HG02610 (cell line): Measurements from ENCODE around the gene GTF2F2.
"Not testable (repeated sequence)": the region's sequence is repeated elsewhere in the genome, so short reads cannot be mapped to it uniquely, and the experiment has no call there.

Experiments
- ATAC-seq: cut with Tn5 transposase; IDR thresholded peaks from one replicate; pipeline ENCODE4 v1.9.1; 2021; ENCODE audit warnings: mild to moderate bottlenecking, moderate library complexity; ENCODE audit not compliant: unreplicated experiment

The GTF2F2 gene

DNA sequence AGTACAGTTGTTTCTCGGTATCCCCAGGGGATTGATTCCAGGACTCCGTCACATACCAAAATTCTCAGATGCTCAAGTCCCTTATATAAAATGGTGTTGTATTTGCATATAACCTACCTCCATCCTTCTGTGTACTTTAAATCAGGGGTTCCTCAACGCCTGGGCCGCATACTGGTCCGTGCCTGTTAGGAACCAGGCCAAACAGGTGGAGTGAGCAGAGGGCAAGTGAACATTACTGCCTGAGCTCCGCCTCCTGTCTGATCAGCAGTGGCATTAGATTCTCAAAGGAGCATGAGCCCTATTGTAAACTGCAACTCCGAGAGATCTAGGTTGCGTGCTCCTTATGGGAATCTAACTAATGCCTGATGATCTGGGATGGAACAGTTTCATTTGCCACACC lies 122.8 kb downstream of the GTF2F2 start:
- no peak for ATAC-seq

DNA sequence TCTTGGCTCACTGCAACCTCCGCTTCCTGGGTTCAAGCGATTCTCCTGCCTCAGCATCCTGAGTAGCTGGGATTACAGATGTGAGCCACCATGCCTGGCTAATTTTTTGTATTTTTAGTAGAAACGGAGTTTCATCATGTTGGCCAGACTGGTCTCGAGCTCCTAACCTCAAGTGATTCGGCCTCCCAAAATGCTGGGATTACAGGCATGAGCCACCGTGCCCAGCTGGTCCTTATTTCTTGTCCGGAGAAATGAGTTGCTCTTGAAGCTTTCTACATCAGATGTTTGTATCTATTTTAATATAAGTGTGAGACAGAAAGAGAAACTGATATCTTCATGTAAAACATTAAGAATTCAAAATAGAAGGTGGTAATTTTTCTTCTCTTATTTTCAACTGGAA lies 124.4 kb downstream of the GTF2F2 start:
- ATAC-seq = not testable (repeated sequence)

DNA sequence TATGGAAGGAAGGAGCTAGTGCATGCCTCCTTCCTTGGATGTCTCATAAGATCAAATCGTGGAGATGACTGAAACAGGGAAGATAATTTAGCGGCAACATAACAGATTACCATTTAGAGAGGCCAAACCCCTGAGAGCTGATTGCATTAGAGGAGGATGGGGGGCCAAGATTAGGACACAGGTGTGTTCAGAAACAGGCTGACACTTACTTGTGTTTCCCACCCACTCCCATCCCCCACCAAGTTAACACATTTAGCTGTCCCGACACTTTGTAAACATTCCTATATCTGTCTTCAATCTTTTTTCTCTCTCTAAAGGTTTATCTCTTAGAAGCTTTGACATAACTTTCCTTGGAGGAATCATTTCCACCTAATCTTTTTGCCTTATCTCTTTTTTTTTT lies 129.4 kb downstream of the GTF2F2 start:
- no peak for ATAC-seq

DNA sequence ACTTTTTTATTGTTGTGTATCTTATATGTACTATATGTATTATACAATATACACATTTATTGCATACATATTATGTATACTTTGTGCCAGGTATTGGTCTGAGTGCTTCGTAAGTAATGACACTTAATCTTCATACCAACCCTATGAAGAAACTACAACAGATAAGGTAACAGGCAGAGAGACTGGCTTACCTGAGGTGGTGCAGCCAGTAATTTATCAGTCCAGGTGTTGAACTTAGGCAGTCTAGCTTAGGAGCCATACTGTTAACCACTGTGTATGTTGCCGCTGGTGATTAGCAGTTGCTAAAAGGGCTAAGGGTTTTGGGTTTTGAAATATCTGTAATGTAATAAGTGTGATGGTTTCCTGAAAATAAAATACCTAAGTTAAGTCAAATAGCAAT lies 134.1 kb downstream of the GTF2F2 start:
- ATAC-seq = no peak

DNA sequence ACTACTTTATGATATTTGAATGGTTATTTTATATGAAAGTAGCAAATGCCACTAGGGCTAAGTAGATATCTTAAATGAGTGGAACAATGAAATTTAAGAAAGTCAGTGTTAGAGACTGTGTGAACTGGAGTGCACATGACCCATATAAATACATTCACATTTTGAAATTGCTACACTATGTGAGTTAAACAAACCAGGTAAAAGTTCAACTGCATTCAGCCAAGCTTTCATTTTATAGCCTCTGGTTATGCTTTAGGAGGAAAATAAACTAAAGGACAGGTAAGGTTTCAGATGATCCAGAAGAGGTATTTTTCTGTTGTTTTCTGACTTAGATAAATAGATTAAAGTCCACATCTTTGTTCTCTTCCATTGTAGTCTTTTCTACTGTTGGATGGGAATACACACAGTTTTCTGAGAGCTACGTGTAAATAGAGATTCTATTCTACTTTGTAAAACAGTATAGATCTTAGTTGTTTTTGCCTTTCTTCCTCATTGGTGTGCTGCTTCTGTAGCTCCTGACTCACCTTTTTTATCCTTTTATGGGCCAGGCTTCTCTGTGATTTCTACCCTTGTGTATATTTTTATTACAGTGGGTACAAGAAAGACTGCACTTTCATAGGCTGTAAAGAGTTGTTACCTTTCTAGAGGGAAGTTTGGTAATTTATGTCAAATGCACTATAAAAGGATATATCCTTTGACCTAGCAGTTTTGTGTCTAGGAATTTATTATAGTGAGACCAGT lies 135.1 kb downstream of the GTF2F2 start:
- ATAC-seq = no peak

DNA sequence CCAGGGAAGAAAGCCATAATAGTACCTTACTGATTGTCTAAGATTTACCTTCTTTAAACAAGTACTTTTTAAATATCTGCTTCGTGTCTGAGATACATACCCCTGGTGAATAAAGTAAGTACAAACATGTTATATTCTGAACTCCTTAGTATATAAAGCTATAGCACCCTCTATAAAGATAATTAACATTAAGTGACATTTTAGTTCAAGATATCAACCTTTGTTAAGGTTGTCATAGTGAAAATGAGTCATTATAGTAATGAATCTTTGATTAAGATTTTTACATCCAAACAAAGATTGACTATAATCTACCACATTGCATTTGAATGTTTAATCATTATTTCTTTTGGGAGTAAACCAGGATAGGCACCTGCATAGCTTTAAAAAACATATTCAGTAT lies 135.9 kb downstream of the GTF2F2 start:
- no peak for ATAC-seq

DNA sequence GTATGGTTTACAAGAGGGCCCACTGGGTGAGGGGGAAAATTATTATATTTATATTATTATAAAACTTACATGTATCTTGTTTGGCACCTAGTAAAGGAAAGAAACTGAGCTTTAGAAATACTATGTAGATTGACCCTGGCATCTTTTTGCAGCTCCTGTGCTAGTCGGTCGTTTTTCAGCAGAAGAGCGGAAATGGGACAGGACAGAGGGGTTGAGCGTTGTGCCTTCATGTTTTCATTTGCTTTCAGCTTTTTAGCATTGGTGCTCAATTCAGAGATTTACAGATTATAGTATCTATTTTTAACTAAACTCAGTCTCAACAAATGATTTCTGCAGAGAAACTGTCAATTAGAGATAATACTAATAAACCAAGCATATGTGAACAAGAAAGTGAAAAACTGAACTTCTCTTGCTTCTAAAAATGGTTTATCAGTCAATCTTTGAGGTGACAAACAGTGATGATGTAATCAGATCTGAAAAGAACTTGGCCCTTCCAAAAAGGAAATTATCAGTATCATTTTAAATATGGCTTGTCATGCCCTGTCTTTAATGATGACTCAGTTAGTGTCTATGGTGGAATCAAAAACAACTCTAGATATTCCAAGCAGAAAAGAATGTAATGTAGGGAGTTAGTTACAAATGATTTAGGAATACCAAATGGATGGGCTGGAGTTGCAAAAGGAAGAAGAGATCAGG lies 137.5 kb downstream of the GTF2F2 start:
- ATAC-seq = no peak

DNA sequence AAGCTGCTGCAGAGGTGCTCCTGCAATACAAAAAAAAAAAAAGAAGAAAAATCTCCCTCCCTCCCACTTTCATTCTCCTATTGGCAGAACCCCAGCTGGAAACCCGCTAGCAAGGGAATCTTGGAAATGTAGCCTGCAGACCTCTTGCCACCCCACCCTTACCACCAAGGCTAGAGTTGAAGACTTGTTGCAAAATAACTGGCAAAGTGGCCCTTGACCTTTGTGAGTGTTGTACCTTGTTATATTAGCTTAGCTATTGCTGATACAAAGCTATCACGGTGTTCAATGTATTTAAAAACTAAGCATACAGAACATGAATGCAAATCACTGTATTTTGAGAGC lies 138.0 kb downstream of the GTF2F2 start:
- no peak for ATAC-seq

DNA sequence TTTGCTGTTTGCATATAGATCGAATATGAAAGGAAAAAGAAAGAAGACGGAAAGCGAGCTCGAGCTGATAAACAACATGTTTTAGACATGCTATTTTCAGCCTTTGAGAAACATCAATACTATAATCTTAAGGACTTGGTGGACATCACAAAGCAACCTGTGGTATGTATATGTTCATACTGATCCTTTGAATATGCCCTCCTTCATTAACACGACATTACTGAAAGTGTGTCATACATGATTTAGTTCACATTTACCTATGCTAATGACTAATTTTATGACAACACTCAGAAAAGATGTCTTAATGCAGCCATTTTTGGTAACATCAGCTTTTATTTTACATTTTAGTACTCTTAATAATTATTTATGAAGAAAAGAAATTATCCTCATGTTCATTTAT lies 146.9 kb downstream of the GTF2F2 start:
- no peak for ATAC-seq

DNA sequence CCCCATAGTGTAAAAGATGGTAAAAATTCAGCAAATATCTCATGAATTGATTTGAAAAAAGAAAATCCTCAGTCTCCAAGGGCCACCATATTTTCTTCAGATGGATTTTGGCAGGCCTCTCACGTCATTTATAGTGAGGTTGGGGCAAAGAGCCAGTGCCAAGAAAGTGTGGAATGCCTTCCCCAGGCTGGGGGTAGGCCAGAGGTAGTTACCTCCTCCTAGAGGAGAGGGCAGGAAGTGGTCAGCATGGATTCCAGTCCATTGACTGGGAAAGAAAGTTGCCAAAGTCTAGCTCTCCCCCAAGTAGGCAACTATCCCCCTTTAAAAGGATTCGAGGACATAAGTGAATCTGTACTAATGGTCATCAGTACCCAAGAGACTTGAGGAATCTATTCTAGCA lies 148.9 kb downstream of the GTF2F2 start:
- ATAC-seq = no peak

DNA sequence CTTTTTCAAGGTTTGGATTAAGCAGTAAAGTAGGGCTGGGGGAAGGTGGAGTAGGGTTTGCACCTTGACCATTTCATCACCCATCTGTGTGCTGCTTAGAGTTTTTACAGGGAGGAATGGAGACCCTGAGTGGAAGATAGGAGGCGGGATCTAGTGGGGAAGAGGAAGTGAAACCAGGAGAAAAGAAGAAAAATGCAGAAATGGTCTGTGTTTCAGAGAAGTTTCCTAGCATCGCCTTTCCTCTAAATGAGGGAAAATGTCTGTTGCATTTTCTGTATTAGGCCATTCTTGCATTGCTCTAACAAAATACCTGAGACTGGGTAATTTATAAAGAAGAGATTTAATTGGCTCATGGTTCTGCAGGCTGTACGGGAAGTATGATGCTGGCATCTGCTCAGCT lies 156.6 kb downstream of the GTF2F2 start:
- no peak for ATAC-seq

DNA sequence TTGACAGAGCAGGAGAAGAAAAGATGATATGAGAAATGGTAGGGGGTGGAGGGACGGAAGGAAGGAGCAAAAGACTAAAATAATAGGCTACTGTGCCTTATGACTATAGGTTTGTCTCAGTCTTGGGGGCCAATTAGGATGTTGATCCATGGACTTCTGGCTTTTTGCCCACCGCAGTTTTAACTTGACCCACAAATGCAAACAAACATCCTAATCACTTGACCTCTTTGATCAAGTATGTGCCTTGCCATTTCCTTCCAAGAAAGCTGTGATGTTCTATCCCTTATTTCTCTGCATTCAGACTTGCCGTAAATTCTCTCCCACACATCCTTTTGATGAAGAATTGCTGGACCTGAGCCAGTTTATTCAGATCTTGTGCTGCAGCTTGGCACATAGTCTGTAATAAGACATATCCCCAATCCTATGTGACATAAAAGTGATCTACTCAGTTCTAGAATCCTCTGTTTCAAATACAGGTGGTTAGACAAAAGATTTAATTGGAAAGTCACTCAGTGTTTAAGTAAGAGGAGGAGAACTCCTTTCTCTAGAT lies 157.9 kb downstream of the GTF2F2 start:
- ATAC-seq = no peak

DNA sequence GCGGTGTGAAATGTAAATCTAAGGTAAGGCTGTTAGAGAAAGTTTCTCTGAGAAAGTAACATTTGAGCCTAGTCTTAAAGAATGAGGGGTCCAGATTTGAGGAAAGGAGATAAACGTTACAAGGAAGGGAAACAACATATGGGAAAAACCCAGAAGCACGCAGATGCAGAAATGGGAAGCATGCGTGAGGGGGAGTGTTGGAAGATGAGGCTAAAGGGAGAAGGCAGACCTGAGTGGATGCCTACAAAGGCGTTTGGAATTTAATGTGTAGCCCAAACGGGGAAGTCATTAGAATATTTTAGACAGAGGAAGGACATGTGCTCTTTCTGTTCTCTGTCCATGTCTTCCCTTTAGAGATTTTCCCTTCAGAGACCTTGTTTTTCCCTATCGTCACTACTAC lies 159.7 kb downstream of the GTF2F2 start:
- no peak for ATAC-seq

DNA sequence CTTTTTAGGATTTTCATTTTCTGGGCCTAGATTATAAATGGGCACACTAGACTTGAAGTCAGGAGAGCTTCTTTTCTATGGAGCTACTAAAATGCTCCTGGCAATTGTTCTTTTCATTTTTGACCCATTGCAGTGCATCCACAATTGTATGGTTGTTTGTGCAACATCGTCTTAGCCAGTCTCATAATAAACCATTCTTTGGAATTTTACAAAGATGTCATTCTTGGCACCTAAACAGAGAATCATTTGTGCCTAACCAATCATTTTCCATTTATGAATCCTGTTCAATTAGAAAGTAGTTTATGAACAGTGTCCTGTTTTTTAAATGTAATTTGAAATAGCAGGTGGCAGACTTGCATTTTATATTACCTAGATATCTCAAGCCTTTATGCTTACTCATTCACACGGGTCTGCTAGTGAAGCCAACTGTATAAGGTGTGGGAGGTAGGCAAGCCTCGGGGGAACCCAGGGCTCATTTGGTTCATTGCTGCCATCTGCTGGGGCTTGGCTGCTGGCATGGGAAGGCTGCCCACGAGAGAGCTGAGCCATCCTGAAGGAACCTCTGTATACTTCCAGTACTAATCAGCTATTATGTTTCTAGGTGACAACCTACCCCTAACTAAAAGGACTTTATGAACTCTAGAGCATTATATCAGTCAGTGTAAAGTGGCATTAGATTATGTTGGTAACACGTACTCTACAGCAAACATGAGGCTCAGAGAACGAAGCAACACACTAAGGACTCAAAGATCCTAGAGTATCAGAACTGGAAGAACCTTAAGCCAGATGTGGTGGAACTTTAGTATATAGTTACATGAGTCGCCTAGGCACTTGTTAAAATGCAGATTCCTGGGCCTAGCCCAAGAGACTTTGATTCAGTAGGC lies 160.7 kb downstream of the GTF2F2 start:
- ATAC-seq = peak; percentile 87

DNA sequence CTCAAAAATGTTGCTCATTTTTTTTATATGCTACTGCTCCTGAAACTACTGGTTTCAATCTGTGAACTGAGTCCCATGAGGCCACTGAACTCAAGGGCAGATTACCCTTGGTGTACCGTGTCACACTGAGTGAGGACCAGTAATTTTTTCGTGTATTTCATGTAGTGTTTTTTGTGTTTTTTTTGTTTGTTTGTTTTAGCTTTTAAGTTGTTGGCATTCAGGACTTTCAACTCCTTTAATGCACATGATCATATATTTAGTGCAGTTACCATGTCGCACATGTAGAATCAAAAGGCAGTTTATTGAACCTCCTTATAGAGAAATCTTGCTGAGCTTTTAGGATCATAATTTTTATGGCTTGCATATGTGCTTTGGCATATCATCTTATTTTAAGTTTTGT lies 162.7 kb downstream of the GTF2F2 start:
- no peak for ATAC-seq

DNA sequence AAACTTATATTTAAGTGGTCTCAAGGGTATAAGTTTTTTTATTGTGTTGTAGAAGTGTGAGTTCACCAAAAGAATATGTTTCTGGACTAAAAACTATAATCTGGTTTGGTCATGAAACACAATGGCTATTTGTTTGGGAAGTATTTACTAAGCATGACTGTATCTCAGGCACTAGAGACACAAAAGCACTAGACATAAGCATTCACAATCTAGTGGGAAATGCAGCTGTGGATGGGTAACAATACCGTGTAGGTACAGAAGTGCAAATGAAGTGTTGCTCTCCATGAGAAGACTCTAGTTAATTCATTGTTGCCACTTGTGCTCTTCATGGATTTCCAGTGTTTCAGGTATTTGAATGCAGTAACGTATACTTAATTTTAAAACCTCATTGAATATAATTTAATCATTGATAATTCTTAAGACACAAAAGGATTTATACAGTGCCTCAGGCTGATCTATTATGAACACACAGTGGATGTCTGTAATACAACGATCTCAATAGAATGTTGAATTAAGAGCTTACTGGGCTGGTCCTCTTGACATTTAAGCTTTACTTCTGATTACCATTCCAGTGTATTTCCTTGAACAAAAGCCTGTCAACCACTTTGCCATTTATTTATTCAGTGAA lies 169.7 kb downstream of the GTF2F2 start:
- no peak for ATAC-seq

DNA sequence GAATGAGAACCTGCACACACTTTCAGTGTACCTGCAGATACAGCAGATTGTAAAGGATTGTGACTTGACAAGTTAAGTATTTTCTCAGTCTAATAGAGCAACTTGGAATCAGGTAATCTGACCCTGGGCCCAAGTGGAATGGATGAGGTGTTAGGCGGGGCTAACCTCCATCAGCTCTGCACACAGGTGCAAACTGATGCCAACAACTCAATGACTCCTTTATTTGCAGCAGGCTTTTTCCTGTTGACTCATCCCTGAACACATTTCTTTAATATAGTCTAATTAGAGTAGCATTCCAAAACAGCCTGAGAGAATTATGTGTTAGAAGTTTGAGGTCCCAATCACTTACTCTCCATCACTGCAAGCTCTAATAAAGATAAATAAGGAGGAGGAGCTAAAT lies 171.9 kb downstream of the GTF2F2 start:
- no peak for ATAC-seq

DNA sequence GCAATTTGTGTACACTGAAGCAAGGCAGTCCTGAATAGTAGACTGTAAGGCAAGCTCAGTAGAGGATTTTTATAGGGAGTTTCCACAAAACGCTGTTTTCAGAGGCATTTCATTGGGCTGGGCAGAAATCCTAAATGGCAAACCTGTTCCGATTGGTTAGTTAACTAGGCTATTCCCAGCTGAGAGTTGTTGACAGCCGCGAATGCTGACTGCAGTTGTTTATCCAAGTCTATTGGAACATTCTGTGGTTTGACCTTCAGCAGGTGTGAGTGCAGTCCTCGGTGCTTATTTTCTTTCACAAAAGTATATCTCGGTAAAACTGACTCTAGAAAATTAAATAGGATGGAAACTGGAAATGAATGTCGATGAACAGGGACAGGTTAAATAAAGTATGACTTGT lies 175.2 kb downstream of the GTF2F2 start:
- no peak for ATAC-seq

DNA sequence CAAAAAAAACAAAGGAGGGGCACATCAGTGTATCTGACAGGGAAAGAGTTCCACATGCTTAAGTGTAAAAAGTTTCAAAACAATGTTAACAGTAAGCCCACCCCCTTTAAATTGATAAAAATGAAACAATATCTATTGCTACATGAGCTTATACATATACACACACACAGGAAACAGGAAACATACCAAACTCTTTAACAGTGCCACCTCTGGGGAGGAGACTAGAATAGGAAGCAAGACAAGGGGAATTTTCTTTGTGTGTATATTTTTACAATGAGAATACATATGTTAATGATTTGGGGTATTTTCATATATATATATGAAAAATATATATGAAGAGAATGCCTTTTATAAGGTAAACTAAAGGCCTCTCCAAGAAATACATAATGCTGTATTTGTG lies 175.9 kb downstream of the GTF2F2 start:
- no peak for ATAC-seq

DNA sequence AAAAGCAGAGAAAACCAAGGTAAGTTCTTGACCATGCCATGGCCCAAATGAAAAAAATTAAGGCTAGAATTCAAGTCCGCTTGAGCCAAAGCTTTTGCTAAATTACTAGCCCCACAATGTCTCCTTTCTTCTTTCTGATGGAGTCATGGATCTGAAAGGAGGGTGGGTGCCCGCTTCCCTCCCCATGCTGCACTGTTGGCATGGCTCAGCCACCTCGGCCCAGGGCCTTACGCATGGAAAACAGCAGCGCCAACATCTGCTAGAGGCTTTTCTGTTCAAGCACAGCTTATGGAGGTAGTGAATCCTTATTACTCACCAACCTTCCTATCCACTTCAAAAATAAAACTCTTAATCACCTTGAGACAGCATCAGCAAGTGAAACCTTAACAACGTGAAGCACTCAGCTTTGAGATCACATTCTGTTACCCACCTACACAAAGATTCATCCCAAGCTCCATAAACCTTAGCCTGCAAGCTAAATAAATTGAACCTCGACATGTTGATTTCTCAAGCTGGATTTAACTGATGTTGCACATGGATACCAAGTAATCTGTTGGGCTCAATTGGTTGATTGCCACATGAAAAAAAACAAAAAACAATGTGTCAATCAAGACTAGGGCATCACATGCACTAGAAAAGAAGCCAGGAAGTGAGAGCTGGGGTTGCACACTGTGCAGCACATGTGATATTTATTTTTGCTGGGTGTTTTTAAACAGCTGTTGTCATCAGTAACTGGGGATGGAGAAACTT lies 177.3 kb downstream of the GTF2F2 start:
- no peak for ATAC-seq

DNA sequence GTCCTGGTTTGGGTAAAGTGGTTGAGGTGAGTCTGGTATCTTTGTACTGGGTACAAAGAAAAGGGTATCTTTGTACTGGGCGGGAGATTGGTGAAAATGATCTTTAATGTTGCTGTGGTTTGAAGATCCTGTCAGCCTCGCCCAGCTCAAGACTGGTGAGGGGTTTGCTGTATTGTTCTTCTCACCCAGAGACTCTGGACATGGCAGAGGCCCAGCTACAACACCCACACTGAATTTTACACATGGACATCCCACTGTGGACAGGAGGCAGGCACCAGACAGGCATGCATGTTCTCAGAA lies 177.8 kb downstream of the GTF2F2 start:
- ATAC-seq = no peak
